CD4-positive, alpha-beta T cell treated with Interleukin-12 subunit alpha and Interleukin-12 subunit beta, for 1 hour (primary cell): Measurements from ENCODE around the gene MUC20.
"Not testable (repeated sequence)": the region's sequence is repeated elsewhere in the genome, so short reads cannot be mapped to it uniquely, and the experiment has no call there.

Source experiments
- DNase-seq: peaks from one replicate; pipeline ENCODE4 v3.0.0-alpha.2; 2020

MUC20 gene

DNA sequence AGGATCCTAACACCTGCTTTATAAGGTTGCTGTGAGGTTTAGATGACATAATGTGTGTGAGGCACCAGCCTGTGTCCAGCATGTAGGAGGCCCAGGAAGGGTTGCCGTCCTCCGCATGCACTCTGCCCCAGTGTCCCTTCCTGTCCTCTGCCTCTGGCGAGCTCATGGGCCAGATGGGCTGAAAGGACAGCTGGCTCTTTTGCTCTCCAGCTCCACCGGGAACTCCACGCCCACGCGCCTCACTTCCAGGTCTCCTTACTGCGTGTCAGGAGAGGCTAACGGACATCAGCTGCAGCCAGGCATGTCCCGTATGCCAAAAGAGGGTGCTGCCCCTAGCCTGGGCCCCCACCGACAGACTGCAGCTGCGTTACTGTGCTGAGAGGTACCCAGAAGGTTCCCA, 12.2 kb downstream of the MUC20 start:
- no peak for DNase-seq

DNA sequence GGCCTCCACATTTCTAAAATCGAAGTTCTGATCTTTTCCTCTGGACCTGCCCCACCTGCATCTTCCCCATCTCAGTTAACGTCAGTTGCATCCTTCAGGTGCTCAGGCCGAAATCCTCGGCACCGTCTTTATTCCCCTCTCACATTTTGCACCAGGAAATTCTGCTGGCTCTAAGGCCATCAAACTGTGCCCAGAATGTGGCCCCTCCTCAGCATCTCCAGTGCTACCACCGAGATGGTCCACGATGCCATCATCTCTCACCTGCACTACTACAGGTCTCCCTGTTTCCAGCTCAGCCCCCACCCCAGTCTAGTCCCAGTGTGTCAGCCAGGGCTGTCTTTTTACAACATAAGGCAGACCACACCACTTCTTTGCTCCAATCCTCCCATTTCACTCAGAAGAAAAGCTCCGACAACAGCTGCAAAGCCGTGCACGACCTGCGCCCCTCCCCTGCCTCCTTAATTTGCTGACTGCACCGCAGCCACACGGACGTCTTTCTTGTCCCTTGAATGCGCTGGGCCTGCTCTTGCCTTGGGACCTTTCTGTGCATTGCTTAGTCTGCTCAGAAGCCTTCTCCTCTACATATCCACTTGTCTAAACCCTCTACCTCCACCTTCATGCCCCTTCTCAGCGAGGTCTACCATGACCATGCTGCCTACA, 14.4 kb downstream of the MUC20 start:
- DNase-seq = no peak

DNA sequence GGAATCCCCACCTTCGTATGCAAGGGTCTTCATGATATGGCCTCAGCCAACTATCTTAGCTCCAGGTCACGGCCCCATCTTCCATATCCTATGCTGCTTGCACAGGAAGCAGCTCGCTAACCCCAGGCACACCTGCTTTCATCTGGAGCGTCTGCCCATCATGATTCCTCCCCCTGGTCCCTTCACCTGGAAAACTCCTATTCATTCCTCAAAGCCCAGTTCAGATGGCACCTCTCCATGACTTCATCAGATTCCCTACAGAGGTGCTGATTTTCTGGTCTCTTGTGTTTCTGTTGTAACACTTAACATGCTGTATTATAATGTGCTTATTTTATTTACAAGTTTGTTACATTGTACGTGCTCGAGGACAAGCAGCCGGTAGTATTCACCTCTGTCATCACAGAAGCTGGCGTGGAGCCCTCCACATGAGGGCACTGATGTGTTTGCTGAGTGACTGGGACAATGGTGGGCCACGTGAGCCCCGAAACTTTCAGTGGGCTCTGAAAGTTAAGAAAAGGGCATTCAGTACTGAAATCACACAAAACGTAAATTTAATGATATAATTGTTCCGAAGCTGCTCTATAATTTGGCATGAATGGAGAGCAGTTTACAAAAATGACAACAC, 16.2 kb downstream of the MUC20 start:
- DNase-seq = no peak

DNA sequence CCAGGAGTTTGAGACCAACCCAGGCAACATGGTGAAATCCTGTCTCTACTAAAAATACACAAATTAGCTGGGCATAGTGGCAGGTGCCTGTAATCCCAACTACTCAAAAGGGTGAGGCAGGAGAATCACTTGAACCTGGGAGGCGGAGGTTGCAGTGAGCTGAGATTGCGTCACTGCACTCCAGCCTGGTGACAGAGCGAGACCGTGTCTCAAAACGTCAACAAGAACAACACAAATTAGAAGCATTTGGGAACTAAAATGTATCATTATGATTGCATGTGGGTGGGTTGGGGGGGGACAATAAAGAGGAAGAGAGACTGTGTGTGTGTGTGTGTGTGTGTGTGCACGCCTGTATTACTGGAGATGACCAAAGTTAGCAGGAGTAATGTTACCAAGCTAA, 17.0 kb downstream of the MUC20 start:
- DNase-seq = not testable (repeated sequence)

DNA sequence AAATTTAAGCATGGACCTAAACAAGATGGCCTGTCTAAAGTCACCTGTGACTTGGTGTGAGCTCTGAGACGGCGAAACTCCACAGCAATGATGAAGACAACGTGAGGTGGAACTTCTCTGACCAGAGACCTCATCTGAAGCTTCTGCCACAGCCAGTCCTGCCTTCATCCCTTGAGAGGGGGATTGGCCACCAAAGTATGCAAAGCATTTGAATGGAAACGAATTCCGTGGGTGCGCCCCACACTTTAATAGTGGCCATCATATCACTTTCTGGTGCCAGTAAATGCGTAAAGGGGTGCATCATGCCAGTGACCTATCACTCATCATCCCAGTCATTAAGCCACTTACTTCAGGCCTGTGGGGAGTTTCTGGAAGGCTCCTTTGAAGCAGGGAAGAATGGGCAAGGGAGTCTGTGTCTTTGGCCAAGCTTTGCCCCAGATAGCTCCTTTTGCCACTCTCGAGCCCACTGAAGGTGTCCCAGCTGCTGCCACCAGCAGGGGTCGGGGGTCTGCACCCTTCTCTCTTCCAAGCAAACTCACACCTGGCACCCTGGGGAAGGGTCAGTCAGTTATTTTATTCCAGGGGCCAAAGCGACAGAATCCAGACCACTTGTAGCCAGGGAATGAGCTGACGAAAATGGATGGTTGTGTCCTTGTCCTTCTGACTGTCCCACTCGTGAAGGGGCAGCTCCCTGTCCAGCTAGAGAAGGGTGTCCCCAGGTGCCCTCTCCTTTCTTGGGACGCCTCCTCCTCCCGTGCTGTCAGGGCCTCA, 17.7 kb downstream of the MUC20 start:
- DNase-seq = no peak

DNA sequence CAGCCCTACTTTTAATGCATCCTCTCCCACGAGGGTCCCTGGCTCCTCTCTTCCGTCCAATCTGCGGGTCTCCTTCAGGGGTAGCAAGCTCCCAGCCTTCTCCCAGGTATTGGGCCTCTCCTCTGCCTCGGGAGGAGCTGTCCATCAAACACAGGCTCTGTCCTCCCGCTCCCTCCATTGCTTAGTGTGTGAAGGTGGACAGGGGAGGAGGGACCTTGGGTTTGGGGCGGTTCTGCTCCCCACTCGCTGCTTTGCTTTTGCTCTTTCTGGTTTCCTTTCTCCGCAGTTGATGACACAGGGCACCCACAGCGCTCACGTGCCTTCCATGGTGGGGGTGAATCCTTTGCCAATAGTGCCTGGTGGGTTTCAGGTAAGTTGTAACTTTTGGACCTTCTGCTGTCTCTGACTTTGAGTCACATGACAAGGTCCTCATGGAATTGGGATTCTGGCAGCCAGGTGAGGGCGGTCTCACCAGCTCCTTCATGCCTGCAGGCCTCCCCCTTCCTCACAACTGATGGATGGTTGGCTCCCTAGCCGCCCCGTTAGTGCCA, 18.9 kb downstream of the MUC20 start:
- no peak for DNase-seq

DNA sequence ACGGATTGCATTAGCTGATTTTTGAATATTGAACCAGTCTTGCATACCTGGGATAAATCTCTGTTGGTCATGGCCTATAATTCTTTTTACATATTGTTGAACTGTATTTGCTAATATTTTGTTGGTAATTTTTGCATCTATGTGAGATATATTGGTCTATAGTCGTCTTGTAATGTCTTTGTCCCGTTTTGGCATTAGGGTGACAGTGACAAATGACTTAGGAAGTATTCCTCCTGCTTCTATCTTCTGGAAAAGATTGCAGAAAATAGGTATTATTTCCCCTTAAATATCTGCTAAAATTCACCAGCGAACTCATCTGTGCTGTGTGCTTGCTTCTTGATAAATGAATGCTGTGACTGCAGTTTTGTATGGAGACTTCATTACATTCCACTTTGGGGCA, 23.7 kb downstream of the MUC20 start:
- no peak for DNase-seq

DNA sequence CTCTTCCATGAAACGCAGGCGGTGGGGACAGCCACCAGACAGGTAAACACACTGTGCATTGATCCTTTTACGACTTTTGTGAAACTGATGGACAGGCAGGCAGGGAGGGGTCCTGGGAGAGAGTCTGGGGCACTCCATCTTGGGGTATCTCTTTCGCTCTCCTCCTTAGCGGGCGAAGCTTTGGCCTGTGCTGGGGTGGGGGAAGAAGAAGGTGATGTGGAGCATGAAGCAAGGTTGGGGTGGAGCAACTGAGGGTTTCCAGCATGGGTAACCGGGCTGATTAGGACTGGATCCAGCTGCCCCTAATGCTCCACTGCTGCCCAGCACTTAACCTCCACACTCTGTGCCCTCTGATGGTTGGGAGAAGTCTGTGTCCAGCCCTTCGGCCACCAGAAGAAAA, 25.6 kb downstream of the MUC20 start:
- no peak for DNase-seq

DNA sequence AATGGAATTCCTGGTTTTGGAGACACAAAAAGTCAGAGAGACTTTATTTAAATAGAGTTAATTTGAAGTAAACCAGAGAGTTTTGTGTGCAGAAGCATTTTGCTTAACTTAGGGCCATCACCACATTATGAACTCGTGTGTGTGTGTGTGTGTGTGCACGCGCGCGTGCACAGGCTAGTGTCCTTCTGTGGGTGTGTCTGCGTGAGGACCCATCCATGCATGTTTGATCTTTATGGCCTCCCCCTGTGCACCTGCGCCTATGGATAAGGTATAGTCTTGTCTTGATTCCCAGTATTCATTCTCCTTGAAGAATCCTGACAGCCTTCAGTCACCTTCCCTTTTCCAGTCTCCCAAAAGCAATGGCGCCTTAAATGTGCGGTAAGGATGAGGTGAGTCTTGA, 26.0 kb downstream of the MUC20 start:
- DNase-seq = no peak

DNA sequence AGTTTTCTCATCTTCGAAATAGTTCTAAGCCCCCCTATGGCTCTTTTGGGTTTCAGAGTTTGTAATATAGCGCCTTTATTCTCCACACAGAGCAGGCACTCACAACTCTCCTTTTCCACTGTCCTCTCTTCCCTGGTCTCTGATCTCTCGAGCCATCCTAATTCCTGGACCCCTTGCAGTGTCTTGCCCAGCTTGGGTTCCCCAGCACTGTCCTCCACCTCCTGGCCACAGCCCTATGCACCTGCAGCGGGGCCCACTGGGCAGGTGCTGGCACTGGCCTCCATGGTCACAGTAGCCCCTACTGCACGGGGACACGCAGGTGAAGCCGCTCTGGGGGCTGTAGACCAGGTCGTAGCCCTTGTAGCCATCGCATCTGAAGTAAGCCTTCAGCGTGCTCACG, 27.9 kb downstream of the MUC20 start:
- no peak for DNase-seq

DNA sequence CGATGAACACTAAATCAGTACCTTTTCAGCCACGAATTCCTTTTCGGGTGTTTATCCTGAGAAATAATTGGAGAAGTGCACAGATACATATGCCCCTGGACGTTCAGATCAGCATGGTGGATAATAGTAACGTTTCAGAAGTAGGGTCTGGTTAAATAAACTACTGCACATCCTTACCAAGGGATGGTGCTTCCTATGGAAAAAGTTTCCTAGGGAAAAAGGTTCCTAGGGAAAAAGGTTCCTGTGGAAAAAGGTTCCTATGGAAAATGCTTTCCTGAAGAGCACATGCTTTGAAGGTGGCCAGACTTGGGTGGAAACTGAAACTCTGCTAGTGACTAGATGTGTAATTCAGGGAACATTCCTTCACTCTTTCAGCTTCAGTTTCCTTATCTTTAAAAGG, 28.3 kb downstream of the MUC20 start:
- DNase-seq = not testable (repeated sequence)

DNA sequence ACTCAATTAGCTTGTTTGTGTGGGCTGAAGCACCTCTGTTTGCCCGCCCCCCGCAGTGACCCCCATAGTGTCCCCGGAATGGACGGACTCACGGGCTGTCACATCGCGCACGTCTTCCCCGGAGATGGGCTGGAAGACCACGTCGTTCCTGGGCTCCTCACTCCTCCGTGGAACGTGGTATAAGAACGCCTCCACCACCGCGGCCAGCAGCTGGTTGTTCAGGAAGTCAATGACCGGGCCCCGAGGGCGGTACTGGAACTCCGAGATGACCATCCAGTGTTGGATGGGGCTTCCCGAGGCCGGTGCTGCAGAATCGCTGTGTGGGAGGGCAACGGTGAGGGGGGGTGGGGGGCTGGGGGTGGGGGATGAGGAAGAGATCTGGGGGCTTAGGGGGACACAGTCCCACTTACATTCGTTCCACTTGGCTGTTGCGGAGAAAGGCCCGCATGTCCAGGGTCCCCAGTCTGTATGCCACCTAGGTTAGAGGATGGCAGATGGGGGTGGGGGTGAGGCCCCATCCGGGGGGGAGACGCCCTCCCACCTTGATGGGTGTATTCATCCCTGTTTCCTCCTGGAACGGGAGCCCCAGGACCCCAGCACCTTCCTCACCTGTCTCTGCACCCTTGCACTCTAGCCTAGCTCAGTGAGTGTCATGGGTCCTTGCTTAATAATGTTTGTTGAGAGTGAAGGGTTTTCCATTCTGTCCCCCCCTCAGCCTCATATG, 30.2 kb downstream of the MUC20 start:
- no peak for DNase-seq

DNA sequence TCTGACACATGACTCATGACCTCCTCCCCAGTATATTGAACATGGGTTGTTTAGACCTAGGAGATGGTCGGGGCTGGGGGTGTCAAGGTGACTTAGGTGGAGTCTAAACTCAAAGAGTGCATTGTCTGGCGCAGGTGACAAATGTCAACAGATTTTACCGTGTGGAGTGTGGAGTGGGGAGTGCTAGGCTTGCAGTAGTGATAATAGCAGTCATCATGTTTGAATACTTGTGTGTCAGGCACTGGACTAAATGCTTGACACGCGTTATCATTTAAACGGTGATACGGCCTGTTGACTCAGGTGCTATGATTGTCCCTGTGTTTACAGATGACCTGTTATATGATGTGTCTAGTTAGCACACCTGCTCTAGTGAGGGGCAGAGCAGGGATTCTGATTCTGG, 30.8 kb downstream of the MUC20 start:
- no peak for DNase-seq

DNA sequence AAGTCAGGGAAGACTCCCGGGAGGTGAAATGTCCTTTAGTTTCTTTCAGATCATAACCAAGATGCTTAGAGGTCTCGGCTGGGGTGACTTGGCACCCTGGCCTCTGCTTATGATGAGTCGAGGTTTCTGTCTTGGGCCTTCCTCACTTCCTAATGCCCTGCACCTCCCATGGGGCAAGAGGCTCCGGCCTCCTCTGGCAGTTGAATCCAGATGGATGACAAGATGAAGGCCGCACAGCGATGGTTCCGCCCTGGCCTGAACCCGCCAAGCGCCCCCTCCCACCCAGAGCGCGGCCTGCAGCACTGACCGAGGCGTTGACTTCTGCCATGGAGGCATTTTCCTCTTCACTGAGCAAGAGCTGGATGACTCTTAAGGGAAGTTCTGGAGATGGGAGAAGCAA, 31.3 kb downstream of the MUC20 start:
- DNase-seq = no peak

DNA sequence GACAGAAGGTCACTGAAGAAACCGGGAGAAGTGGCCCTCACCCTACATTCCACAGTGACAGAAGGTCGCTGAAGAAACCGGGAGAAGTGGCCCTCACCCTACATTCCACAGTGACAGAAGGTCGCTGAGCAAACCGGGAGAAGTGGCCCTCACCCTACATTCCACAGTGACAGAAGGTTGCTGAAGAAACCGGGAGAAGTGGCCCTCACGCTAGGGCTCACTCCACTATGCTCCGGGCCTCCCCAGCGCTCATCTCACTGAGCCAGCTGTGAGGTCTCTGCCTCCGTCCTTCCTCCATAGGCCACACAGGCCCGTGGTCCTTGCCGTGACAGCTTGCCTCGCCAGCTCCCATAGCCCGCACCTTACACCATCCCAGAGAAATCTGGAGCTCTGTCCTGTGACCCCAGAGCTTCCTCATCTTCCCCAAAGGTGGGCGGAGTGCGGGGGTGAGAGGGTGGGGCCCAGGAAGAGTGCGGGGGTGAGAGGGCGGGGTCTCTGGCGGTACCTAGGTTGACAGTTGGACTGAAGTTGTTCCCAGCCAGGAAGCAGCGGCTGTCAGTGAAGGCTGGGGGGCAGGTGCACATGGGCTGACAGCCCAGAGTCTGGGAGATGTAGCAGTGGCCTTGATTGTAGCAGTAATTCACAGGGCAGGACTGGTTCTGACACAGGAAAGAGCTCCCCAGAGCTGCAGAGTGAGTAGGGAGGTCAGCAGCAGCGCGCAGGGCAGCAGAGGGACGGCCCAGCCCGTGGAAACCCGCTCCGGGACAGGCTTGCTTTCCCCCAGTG, 32.0 kb downstream of the MUC20 start:
- no peak for DNase-seq

DNA sequence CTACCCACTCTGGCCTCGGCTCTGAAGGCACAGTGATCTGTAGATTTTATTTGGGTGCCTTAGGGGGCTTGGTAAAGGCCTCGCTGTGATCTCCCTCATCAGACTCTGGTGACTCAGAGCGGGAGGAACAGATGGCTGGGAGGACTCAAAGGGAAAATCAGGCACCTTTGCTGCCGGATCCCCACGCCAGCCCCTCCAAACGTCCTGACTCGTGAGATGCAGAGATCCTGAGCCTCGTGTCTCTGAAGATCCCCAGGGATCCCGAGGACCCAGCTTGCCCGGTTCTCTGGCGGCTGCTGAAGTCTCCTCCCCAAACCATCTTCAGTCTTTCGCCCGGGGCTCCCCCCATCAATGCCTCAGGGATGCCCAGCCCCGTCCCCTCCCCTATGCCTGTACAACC, 32.8 kb downstream of the MUC20 start:
- no peak for DNase-seq

DNA sequence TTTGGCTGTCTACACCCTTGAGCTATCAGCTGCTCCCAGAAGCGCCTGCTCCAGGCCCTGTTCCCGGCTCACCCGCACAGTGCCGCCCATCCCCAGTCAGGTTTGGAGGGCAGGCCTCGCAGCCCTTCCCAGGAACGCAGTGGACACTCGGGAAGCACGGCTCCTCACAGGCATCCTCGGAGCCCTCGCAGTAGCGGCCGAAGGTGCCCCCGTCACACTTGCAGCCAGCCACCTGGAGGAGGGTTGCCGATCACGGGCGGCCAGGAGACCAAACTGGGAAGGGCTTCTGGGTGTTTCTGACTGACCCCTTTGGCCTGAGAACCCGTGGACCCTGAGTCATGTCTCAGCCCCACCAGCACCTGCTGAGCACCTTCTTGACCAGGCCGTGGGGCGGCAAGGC, 33.4 kb downstream of the MUC20 start:
- DNase-seq = no peak

DNA sequence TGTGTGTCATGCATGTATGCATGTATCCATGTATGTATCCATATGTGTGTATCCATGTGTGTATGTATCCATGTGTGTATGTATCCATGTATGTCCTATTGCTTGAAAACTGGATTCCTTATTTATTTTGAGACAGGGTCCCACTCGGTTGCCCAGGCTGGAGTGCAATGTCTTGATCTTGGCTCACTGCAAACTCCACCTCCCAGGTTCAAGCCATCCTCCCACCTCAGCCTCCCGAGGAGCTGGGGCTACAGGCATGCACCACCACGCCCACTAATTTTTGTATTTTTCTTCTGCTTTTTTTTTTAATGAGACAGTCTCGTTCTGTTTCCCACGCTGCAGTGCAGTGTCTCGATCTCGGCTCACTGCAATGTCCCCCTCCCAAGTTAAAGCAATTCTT, 34.1 kb downstream of the MUC20 start:
- no peak for DNase-seq

DNA sequence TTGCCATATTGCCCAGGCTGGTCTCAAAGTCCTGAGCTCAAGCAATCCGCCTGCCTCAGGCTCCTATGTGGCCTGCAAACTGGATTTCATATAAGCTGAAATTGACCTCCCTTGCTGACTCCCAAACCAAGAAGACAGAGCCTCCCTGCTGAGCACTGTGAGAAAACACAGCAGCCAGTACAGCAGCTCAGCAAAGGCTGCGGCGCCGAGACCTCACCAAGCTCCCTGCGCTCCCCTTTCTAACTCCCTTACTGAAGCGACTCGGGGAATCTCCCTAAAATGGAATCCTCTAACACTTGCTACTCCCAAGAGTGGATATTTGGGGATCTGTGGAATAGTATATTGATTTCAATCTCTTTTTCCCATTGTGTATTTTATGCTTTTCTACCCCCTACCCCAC, 34.6 kb downstream of the MUC20 start:
- no peak for DNase-seq

DNA sequence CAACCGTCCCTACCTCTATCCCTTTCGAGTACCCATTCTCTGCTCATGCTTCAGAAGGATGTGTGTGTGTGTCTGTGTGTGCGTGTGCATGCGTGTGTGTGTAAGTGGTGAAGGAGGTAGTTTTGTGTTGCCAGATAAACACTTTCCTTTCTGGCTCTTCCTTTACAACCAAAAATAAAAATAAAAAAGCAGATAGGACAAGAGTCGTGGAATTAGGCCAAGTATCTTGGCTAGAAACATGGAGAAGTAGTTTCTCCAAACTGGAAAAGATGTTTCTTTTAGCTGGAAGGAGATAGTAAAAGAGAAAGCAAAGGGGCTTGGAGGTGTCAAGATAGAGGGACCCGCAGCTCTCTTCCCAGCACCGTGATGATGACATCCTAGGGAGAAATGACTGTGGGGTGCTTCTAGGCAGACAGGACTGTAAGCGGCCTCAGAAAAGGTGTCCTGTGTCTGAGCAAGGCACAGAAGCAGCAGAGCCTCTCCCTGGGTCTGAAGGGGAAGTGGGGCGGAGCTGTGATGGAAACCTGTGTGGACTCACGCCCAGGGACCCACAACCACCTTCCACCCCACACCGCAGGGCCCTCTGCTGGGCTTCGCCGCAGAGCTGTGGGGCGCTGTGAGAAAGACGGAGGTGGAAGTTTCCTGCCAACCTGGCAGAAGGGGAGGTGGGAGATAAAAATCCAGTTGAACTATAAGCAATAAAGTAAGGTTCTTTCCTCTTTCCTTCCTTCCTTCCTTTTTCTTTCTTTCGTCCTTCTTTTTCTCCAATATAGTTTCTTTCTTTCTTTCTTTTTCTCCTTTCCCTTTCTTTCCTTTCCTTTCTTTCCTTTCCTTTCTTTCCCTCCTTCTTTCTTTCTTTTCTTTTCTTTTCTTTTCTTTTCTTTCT, 35.3 kb downstream of the MUC20 start:
- peak; percentile 56 for DNase-seq

DNA sequence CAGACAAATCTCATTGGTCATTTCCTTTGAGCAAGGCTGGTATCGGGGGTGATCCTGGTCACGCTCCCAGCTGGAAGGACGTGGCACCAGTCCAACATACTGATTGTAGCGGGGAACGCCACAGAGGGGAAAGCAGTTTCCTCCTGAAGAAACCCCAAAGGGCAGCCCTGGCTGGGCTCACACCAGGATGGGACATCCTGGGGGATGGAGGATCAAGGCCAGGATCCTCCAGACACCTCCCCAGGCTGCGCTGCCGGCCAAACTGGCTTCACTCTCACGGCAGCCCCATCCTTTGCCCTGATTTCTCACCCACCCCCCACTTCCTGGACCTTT, 36.6 kb downstream of the MUC20 start:
- no peak for DNase-seq

DNA sequence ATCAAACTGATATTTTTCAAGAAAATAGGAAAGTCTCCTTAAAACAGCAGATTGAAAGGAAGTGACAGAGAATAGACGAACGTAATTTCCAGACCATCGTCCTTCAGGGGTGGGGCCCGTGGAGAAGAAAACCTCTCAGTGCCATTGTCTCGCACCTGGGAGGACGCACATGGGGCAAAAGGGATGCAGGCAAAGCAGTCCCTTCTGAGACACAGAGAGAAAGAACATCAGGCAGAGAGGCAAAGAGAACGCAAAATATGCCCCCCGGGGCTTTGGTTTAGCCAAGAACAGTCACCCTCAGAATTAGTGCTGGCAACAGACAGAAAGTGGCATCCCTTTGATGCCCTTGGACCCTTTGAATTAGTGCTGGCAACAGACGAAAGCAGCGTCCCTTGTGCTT, 37.0 kb downstream of the MUC20 start:
- DNase-seq = no peak
